Stomach smooth muscle (tissue), 2 donors: Measurements from ENCODE around the gene MRGPRD.
"Not testable (repeated sequence)": the region's sequence is repeated elsewhere in the genome, so short reads cannot be mapped to it uniquely, and the experiment has no call there.

ENCODE experiments used
- H3K27ac ChIP-seq: one replicate; pipeline ENCODE4 v1.7.0; 2013; ENCODE audit warnings: mild to moderate bottlenecking, low read length, inconsistent platforms
- H3K27me3 ChIP-seq, 2 donors: one replicate each; pipeline ENCODE4 v1.7.0; 2013; ENCODE audit warnings: low read length in 2 of 2; ENCODE audit not compliant: insufficient read depth in 2 of 2, control insufficient read depth in 1 of 2
- H3K36me3 ChIP-seq, 2 donors: one replicate each; pipeline ENCODE4 v1.7.0; 2013; ENCODE audit warnings: low read length in 2 of 2; ENCODE audit not compliant: control insufficient read depth in 2 of 2, insufficient read depth in 2 of 2
- H3K4me1 ChIP-seq: one replicate; pipeline ENCODE4 v1.7.0; 2013; ENCODE audit warnings: low read length; ENCODE audit not compliant: control insufficient read depth, insufficient read depth
- H3K4me3 ChIP-seq, 2 donors: one replicate each; pipeline ENCODE4 v1.7.0; 2013; ENCODE audit warnings: low read length in 2 of 2
- H3K9ac ChIP-seq, 2 donors: one replicate each; pipeline ENCODE4 v1.7.0; 2013; ENCODE audit warnings: low read length in 2 of 2, mild to moderate bottlenecking in 1 of 2
- H3K9me3 ChIP-seq, 2 donors: one replicate each; pipeline ENCODE4 v1.7.0; 2013; ENCODE audit warnings: low read length in 2 of 2; ENCODE audit not compliant: control insufficient read depth in 2 of 2
- donor health status: healthy.
- donor health status: Pancreatic carcinoma.

The MRGPRD gene

DNA sequence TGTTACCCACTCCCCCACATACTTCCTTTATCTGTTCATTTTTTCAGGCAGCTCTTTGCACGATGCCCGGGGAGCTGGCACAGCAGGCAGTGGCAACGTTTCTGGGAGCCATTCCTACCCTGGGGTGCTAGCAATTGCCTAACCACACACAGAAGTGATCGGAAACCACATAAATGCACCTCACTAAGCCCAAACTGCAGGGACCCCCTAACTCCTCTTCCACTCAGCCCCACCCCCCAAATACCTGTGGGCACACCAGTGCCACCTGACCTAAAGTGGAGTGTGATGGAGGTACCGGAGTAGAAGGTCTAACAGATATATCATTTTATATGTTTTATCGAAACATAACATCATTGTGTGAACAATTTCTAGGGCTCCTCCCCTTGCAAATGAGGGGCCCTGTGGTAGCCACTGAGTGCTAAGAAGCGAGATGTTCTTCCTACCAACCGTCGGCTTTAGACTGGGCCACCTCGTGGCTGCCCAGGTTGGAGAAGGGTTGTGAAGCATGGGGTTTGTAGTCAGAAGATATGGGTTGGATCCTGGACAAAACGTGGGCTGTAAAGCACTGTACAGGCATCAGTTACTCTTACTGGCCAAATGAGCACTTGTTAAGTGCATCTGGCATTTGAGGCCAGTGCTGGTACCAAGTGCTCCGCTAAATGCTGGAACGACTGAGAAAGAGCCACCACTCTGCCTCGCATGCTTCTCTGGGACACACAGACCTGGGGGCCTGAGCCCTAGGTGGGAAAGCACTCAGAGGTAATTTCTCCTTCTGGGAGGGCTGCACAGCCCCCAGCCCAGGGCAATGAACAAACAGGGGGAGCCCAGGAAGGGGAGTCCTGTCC is 2.8 kb downstream of the MRGPRD start:
- H3K27ac ChIP-seq, result no peak overlapping the region
- peaks cover 10% of the 10 kb centered on the region for H3K4me1 ChIP-seq
- no peaks in the 10 kb centered on the region for H3K36me3 ChIP-seq
- H3K27me3 ChIP-seq, result no peaks in the 10 kb centered on the region
- no peak overlapping the region for H3K9ac ChIP-seq
- no peak overlapping the region for H3K4me3 ChIP-seq
- no peaks in the 10 kb centered on the region for H3K9me3 ChIP-seq

DNA sequence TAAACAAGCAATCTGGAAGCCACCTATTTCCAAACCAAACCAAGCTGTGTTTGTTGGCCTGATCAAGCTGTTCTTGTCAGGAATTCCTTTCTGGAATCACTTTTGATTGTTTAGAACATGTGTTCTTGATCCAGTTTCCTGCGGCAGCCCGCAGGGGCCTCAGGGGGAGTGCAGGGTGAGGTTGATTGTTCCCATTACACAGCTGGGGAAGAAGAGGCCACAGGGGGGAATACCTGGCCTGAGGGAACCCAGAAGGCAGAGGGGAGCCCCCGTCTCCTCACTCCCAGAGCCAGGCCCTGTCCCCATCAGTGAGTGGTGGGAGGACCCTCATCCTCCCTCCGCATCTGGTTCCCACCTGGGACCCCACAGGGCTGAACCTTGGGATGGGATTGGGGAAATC is 4.2 kb downstream of the MRGPRD start:
- Histone ChIP-seq H3K27me3 (no peaks in the 10 kb centered on the region), H3K4me1 (peaks cover 10% of the 10 kb centered on the region), H3K9ac (no peak overlapping the region), H3K4me3 (no peak overlapping the region), H3K36me3 (no peaks in the 10 kb centered on the region), H3K9me3 (no peaks in the 10 kb centered on the region), H3K27ac (no peak overlapping the region)

DNA sequence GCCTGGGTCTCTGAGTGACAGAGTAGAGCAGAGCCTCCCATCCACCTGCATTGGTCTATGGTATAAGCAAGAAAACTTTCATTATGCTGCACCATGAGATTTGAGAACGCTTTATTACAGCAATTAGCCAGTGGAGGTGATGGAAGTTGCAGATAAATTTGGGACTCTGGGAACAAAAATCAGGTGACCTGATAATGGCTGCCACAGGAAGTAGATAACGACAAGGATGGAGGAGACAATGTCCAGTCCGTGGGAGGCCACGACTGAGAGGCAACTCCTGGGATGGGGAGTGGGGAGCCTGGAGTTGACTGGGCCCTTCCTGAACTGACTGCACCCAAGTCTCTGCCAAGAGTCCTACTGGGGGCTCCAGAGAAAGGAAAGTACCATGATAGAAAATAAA is 4.7 kb downstream of the MRGPRD start:
- Histone ChIP-seq H3K27me3 (no peaks in the 10 kb centered on the region), H3K9me3 (no peaks in the 10 kb centered on the region), H3K9ac (no peak overlapping the region), H3K4me3 (no peak overlapping the region), H3K36me3 (no peaks in the 10 kb centered on the region), H3K27ac (no peak overlapping the region), H3K4me1 (peaks cover 10% of the 10 kb centered on the region)

DNA sequence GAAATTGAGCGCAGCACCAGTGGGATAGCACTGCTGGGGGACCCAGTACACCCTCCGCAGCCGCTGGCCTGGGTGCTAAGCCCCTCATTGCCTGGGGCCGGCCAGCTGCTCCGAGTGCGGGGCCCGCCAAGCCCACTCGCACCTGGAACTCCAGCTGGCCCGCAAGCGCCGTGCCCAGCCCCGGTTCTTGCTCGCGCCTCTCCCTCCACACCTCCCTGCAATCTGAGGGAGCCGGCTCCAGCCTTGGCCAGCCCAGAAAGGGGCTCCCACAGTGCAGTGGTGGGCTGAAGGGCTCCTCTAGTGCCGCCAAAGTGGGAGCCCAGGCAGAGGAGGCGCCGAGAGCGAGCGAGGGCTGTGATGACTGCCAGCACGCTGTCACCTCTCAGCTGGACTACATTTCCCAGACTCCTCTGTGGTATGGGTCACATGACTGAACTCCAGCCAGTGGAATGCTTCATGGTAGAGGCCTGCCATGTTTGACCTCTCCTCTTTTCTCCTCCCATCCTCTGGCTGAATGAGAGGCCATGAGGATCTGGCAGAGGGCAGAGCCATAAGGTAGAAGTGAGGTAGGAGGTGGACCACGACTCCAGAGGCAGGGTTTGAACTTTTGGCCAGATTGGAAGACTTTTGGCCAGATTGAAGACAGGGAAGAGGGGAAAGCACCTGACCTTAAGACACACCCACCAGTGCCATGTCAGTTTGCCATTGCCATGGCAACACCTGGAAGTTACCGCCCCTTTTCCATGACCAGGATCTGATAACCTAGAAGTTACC is 6.2 kb downstream of the MRGPRD start:
- Histone ChIP-seq H3K9ac (no peak overlapping the region), H3K4me1 (peaks cover 10% of the 10 kb centered on the region), H3K36me3 (no peaks in the 10 kb centered on the region), H3K27me3 (no peaks in the 10 kb centered on the region), H3K9me3 (no peaks in the 10 kb centered on the region), H3K4me3 (no peak overlapping the region), H3K27ac (no peak overlapping the region)

DNA sequence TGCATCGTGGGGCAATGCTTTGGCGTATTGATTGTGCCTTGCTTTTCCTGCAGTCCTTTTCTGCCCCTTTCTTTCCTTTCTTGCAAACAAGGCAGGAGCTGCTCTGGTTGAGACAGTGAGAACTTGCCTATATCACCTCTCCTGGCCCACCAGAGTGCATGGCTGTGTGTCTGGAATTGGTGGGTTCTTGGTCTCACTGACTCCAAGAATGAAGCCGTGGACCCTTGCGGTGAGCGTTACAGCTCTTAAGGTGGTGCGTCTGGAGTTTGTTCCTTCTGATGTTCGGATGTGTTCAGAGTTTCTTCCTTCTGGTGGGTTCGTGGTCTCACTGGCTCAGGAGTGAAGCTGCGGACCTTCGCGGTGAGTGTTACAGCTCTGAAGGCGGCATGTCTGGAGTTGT is 7.1 kb downstream of the MRGPRD start:
- H3K27ac ChIP-seq, H3K4me3 ChIP-seq, H3K36me3 ChIP-seq, H3K27me3 ChIP-seq, H3K9ac ChIP-seq, H3K9me3 ChIP-seq: not testable (repeated sequence)
- H3K4me1 ChIP-seq, result peaks cover 10% of the 10 kb centered on the region

DNA sequence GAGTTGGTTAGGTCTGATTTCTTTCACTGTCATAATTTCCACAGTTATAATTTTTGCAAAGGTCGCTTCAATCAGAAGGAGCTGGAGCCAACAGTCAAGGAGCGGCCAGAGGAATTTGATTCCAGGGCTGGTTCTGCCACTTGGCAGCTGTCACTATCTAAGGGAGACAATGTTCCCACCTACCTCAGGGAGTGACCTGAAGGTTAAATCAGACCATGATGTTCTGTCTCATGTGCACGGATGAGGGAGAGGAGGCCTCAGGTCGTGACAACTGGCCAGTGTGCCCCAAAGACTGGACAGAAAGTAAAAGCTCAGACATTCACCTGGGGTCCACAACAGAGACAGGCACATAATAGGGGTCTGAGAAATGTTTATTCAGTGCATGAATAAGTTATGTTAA is 7.6 kb downstream of the MRGPRD start:
- Histone ChIP-seq H3K9me3 (no peaks in the 10 kb centered on the region), H3K36me3 (no peaks in the 10 kb centered on the region), H3K4me3 (no peak overlapping the region), H3K27me3 (no peaks in the 10 kb centered on the region), H3K27ac (no peak overlapping the region), H3K9ac (no peak overlapping the region), H3K4me1 (peaks cover 10% of the 10 kb centered on the region)

DNA sequence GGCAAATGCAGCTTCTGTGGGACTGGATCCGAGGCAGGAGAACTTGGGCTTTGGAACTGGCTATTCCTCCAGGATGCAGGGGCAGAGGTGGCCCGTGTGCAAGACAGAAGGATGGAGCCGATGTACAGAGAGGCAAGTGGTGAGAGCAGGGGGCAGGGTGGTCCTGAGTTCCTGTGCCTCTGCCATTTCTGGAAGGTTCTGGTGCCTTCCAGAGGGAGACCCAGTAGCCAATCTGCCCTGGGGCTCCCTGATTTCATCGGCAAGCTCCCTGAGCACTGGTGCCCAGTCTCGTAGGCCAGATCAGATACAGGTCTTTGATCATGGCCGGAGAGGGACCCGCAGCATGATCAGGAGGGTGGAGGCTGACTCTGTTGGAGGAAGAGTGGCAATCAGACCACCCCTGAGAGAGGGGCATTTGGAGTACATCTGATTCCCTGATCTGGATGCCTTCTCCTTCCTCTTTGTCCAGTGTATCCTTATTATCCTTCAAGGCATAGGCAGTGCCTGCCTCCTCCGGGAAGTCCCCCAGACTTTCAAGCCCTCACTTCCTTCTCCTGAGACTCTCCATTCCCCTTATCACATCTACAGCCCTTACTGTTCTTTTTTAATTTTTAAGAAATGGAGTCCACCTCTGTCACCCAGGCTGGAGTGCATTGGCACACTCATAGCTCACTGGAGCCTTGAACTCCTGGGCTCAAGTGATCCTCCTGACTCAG is 9.7 kb downstream of the MRGPRD start:
- Histone ChIP-seq H3K9ac (no peak overlapping the region), H3K27me3 (no peaks in the 10 kb centered on the region), H3K27ac (no peak overlapping the region), H3K9me3 (peaks cover 0 to 2% of the 10 kb centered on the region in 2 donors), H3K4me1 (peaks cover 7% of the 10 kb centered on the region), H3K4me3 (no peak overlapping the region), H3K36me3 (no peaks in the 10 kb centered on the region)

DNA sequence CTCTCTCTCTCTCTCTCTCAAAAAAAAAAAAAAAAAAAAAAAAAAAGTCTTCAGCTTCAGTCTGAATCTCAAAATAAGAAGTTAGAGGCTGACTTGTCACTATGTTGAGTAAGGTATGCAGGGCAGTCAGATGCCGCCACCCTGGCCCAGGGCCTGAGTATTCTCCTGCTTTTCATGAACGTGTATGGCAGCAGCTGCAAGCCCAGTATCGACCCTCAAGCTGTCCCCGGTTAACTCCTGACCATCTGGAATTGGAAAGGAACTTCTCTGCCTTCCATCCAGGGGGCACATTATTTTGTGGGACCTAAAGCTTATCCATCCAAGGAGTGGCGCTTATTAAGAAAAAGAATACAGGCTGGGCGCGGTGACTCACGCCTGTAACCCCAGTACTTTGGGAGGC is 11.4 kb downstream of the MRGPRD start:
- Histone ChIP-seq H3K9ac (no peak overlapping the region), H3K27me3 (no peaks in the 10 kb centered on the region), H3K9me3 (peaks cover 0 to 2% of the 10 kb centered on the region in 2 donors), H3K4me1 (peaks cover 7% of the 10 kb centered on the region), H3K4me3 (no peak overlapping the region), H3K36me3 (no peaks in the 10 kb centered on the region), H3K27ac (no peak overlapping the region)

DNA sequence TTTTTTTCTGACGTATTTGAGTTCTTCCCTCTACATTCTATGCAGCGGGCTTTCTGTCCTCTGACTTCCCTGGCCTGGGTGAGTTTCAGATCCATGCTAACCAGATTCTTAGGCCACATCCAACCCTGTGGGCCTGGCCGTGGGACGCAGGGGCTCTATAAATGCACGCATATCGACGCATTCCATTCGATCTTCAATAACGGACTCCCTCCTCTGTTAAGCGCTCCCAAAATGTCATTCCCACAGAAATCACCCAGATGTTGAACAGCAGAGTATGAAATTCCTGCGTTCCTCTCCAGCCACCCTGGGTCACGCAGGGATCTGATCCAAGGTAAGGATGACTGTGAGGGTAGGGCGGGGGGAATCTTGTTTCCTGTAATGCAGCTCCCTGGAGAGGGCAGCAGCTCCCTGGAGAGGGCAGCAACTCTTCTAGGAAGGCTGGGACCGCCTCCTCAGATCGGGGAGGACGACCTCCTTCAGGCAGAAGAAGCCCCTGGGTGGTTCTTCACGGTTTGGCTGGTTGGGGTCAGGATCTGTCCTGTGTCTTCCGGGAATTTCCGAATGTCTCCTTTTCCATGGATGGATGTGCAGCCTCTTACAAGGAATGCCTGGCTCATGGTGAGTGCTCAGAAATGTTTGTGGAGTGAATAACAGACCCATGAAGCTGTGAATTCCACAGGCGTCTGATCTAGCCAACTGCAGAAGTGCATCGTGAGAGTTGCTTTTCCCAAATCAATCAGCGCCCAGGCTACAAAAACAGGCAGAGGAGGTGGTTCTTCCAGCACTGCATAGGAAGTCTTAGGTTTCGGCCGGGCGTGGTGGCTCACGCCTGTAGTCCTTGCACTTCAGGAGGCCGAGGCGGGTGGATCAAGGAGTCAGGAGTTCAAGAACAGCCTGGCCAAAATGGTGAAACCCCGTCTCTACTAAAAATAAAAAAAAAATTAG is 12.2 kb downstream of the MRGPRD start:
- Histone ChIP-seq H3K36me3 (no peaks in the 10 kb centered on the region), H3K27ac (no peak overlapping the region), H3K4me3 (no peak overlapping the region), H3K4me1 (peaks cover 5% of the 10 kb centered on the region), H3K27me3 (no peaks in the 10 kb centered on the region), H3K9me3 (peaks cover 0 to 2% of the 10 kb centered on the region in 2 donors), H3K9ac (no peak overlapping the region)
